Measurements from ENCODE around the gene MRPS12.
"Not testable (repeated sequence)": the region's sequence is repeated elsewhere in the genome, so short reads cannot be mapped to it uniquely, and the experiment has no call there.

- not testable (repeated sequence) for TF ChIP-seq MAZ (IDR thresholded peaks at IDR 0.05; ENCODE audit: borderline replicate concordance, low read depth, low read length); CEBPB (IDR thresholded peaks at IDR 0.05; ENCODE audit: low read depth, low read length); POLR2A (IDR thresholded peaks at IDR 0.05; ENCODE audit: low read depth, low read length); SMC3 (IDR thresholded peaks at IDR 0.05; ENCODE audit: low read depth, low read length); RCOR1 (IDR thresholded peaks at IDR 0.05; ENCODE audit: insufficient replicate concordance, low read length); MXI1 (IDR thresholded peaks at IDR 0.05; ENCODE audit: borderline replicate concordance, low read depth, low read length); CTCF (conservative IDR thresholded peaks at IDR 0.05; ENCODE audit: low read depth, low read length); CHD1 (IDR thresholded peaks at IDR 0.05; ENCODE audit: low read depth, low read length)
Measured at GRCh38 chr19:38884691-38885090, 46.1 kb upstream of the MRPS12 start.
